Kidney (tissue), 14 donors: ENCODE results near the gene PHOX2B. TPM values are rescaled to one million over a fixed set of nuclear protein-coding genes. Genes with fewer than 3 reads are reported as not detected.

ENCODE experiments used
- DNase-seq, 5 donors: peaks; one replicate each; pipeline ENCODE4 v3.0.0-alpha.2; 2013 to 2020
- FAIRE-seq: peaks from 2 replicates; lab custom pipeline; 2012; peaks lifted over from hg19 to GRCh38; lab: Jason Lieb, UNC
- H3K27ac ChIP-seq, 2 donors: one replicate each; pipeline ENCODE4 v1.7.0; 2013; ENCODE audit warnings: low read depth in 2 of 2, low read length in 2 of 2, inconsistent platforms in 1 of 2
- H3K27me3 ChIP-seq: one replicate; pipeline ENCODE4 v1.7.1; 2013; ENCODE audit warnings: low read length, inconsistent platforms; ENCODE audit not compliant: control insufficient read depth, insufficient read depth
- H3K36me3 ChIP-seq, 3 donors: one replicate each; pipeline versions ENCODE4 v1.7.0 to v1.7.1; 2013; ENCODE audit warnings: low read length in 3 of 3, control low read depth in 1 of 3, inconsistent platforms in 1 of 3; ENCODE audit not compliant: insufficient read depth in 3 of 3, control insufficient read depth in 2 of 3
- H3K4me1 ChIP-seq, 3 donors: one replicate each; pipeline versions ENCODE4 v1.7.0 to v1.7.1; 2013; ENCODE audit warnings: low read length in 3 of 3, inconsistent platforms in 1 of 3, low read depth in 1 of 3; ENCODE audit not compliant: control insufficient read depth in 2 of 3, insufficient read depth in 2 of 3
- H3K4me3 ChIP-seq, 3 donors: one replicate each; pipeline versions ENCODE4 v1.7.0 to v1.8.1; 2013; ENCODE audit warnings: low read length in 3 of 3, control low read depth in 1 of 3, inconsistent platforms in 1 of 3
- H3K9ac ChIP-seq, 3 donors: one replicate each; pipeline versions ENCODE4 v1.7.0 to v1.7.1; 2013; ENCODE audit warnings: low read length in 3 of 3, control low read depth in 1 of 3, inconsistent platforms in 1 of 3
- H3K9me3 ChIP-seq, 3 donors: one replicate each; pipeline versions ENCODE4 v1.7.0 to v1.7.1; 2013; ENCODE audit warnings: low read length in 3 of 3, control low read depth in 1 of 3, inconsistent platforms in 1 of 3; ENCODE audit not compliant: control insufficient read depth in 2 of 3, insufficient read depth in 1 of 3
- CTCF ChIP-seq: IDR thresholded peaks from 3 replicates; pipeline ENCODE4 v1.5.1; 2012; ENCODE audit warnings: mild to moderate bottlenecking, moderate library complexity, borderline replicate concordance; ENCODE audit not compliant: insufficient read depth; ENCODE audit errors: extremely low read depth
- intact Hi-C: fragments of 100-400 bp; cut with DNase I; formaldehyde crosslinking; loops from one replicate; pipeline ENCODE4 v1.11.1; 2022
- polyA plus RNA-seq: library from polyadenylated mRNA; stranded (reverse); fragments of 350-450 nt; fragmentation: Illumina TruSeq; extraction: RNeasy Lipid Tissue Mini Kit (QIAGEN cat#74804); gene quantifications from one replicate; pipeline ENCODE4 v1.2.3, GENCODE V29; 2014; ENCODE audit warnings: low read depth, low replicate concordance; ENCODE audit not compliant: insufficient read depth
- total RNA-seq: library from RNA; stranded (reverse); fragmentation: NEBNext Ultra II Directional; extraction: Animal tissue kit (Norgen Biotek cat#: 25700); gene quantifications from one replicate; pipeline ENCODE4 v1.2.1, GENCODE V29; 2021
- donor health status: control.
- donor health status: control.
- donor health status: control.
- donor health status: control.
- donor health status: control.
- donor health status: DM: yes; HTN: yes; CAD: no.
- donor health status: Normal renal cell carcinoma (clear cell type).

Gene PHOX2B
- total and polyA plus RNA-seq, 2 donors from 2014 or later, result not detected

- Histone ChIP-seq H3K9ac (no peak overlapping the region), H3K27ac (no peak overlapping the region), H3K27me3 (no peaks in the 10 kb centered on the region), H3K36me3 (peaks cover 0 to 8% (median 2%) of the 10 kb centered on the region in 3 donors), H3K4me3 (no peak overlapping the region), H3K9me3 (no peaks in the 10 kb centered on the region), H3K4me1 (no peaks in the 10 kb centered on the region)
- no peak for TF ChIP-seq CTCF
- DNase-seq, result no peak
- intact Hi-C loops, result loop anchor here (10.0 kb wide), 1 partner anchor 188 kb away; no protein-coding TSS in a partner anchor
- FAIRE-seq, result no peak
Observed at GRCh38 chr4:41696763-41697162, 51.8 kb downstream of the PHOX2B start.

- Histone ChIP-seq H3K27ac (no peak overlapping the region), H3K9ac (no peak overlapping the region), H3K4me1 (no peaks in the 10 kb centered on the region), H3K27me3 (no peaks in the 10 kb centered on the region), H3K4me3 (no peak overlapping the region), H3K9me3 (no peaks in the 10 kb centered on the region), H3K36me3 (peaks cover 0 to 9% (median 3%) of the 10 kb centered on the region in 3 donors)
- FAIRE-seq (no peak), DNase-seq (no peak)
- TF ChIP-seq CTCF, result no peak
- intact Hi-C loops, result loop anchor here (10.0 kb wide), 1 partner anchor 189 kb away; no protein-coding TSS in a partner anchor
Observed at GRCh38 chr4:41696131-41696530, 52.4 kb downstream of the PHOX2B start.

Other genes starting within 250 kb of the PHOX2B start
- 83.9 TPM for gene LIMCH1, start 210.6 kb downstream of the PHOX2B start, total RNA-seq
- gene LIMCH1, start 210.6 kb downstream of the PHOX2B start, polyA plus RNA-seq, result 19.9 TPM
- 63.8 TPM for gene TMEM33, start 186.7 kb upstream of the PHOX2B start, total RNA-seq
- 20.3 TPM for gene TMEM33, start 186.7 kb upstream of the PHOX2B start, polyA plus RNA-seq
- 0.16 TPM for gene DCAF4L1, start 233.0 kb upstream of the PHOX2B start, total RNA-seq
- gene DCAF4L1, start 233.0 kb upstream of the PHOX2B start, polyA plus RNA-seq, result 0.28 TPM
- gene SLC30A9, start 241.8 kb upstream of the PHOX2B start, total RNA-seq, result 70.8 TPM
- gene SLC30A9, start 241.8 kb upstream of the PHOX2B start, polyA plus RNA-seq, result 52.3 TPM